HepG2 (cell line): Measurements from ENCODE around the gene C12orf60. TPM values are rescaled to one million over a fixed set of nuclear protein-coding genes. Genes with fewer than 3 reads are reported as not detected.
A peak's percentile ranks its signal among the peaks of the same experiment; 100 is the strongest.

ENCODE experiments used
- AGO1 ChIP-seq: fragments of 200-400 bp; formaldehyde crosslinking; IDR thresholded peaks from 2 replicates; pipeline ENCODE4 v1.6.1; 2017; ENCODE audit warnings: mild to moderate bottlenecking, low read depth, low read length, moderate library complexity; ENCODE audit not compliant: poor library complexity, severe bottlenecking
- CHD2 ChIP-seq: IDR thresholded peaks from 2 replicates; pipeline ENCODE4 v1.6.1; 2011; ENCODE audit warnings: low read depth, low read length, improper control_type of control experiment
- GTF3A ChIP-seq: sonication (generic); formaldehyde crosslinking; conservative IDR thresholded peaks from 2 replicates; pipeline ENCODE4 v1.4.0; 2020; ENCODE audit warnings: mild to moderate bottlenecking, missing genetic modification reagents
- HHEX ChIP-seq: IDR thresholded peaks from 2 replicates; pipeline ENCODE4 v1.6.1; 2016; ENCODE audit warnings: control low read depth
- HOXA7 ChIP-seq: sonication (generic); formaldehyde crosslinking; IDR thresholded peaks from 2 replicates; pipeline ENCODE4 v1.8.1; 2022; ENCODE audit warnings: mild to moderate bottlenecking, missing genetic modification reagents, moderate library complexity
- JDP2 ChIP-seq: sonication (generic); formaldehyde crosslinking; IDR thresholded peaks from 2 replicates; pipeline ENCODE4 v1.8.1; 2022; ENCODE audit warnings: missing genetic modification reagents, borderline replicate concordance
- MTF1 ChIP-seq: sonication (generic); formaldehyde crosslinking; IDR thresholded peaks from 2 replicates; pipeline ENCODE4 v1.5.0; 2020; ENCODE audit warnings: missing genetic modification reagents
- NCOR1 ChIP-seq: fragments of 200-600 bp; sonication (generic); IDR thresholded peaks from 2 replicates; pipeline ENCODE4 v1.7.0; 2017; ENCODE audit warnings: antibody characterized with exemption, low read length, borderline replicate concordance
- NFRKB ChIP-seq: fragments of 450-650 bp; IDR thresholded peaks from 2 replicates; pipeline ENCODE4 v1.6.1; 2017
- PHB2 ChIP-seq: fragments of 450-650 bp; IDR thresholded peaks from 2 replicates; pipeline ENCODE4 v1.6.1; 2018; ENCODE audit not compliant: partially characterized antibody
- RAD21 ChIP-seq: fragments of 450-650 bp; formaldehyde crosslinking; IDR thresholded peaks from 2 replicates; pipeline ENCODE4 v1.5.0; 2020; ENCODE audit warnings: mild to moderate bottlenecking
- YEATS4 ChIP-seq: sonication (generic); formaldehyde crosslinking; IDR thresholded peaks from 2 replicates; pipeline ENCODE4 v1.4.0; 2020; ENCODE audit warnings: missing genetic modification reagents, borderline replicate concordance
- ZNF205 ChIP-seq: IDR thresholded peaks from 2 replicates; pipeline ENCODE4 v1.6.1; 2018; ENCODE audit warnings: missing biosample characterization, missing genetic modification reagents
- ZNF292 ChIP-seq: sonication (generic); formaldehyde crosslinking; IDR thresholded peaks from 2 replicates; pipeline ENCODE4 v1.8.1; 2022; ENCODE audit warnings: mild to moderate bottlenecking, low read depth, missing genetic modification reagents, borderline replicate concordance
- ZNF30 ChIP-seq: sonication (generic); formaldehyde crosslinking; IDR thresholded peaks from 2 replicates; pipeline ENCODE4 v1.5.0; 2020; ENCODE audit warnings: mild to moderate bottlenecking, missing genetic modification reagents
- ZNF33A ChIP-seq: sonication (generic); formaldehyde crosslinking; IDR thresholded peaks from 2 replicates; pipeline ENCODE4 v1.5.1; 2020; ENCODE audit warnings: missing genetic modification reagents, mild to moderate bottlenecking, moderate library complexity, borderline replicate concordance
- ZNF605 ChIP-seq: sonication (generic); formaldehyde crosslinking; IDR thresholded peaks from 2 replicates; pipeline ENCODE4 v1.8.0; 2022; ENCODE audit warnings: mild to moderate bottlenecking, missing genetic modification reagents
- ZNF614 ChIP-seq: IDR thresholded peaks from 2 replicates; pipeline ENCODE4 v1.6.1; 2018; ENCODE audit warnings: missing biosample characterization, missing genetic modification reagents, inconsistent platforms, borderline replicate concordance
- ZNF883 ChIP-seq: sonication (generic); formaldehyde crosslinking; IDR thresholded peaks from 2 replicates; pipeline ENCODE4 v1.5.1; 2020; ENCODE audit warnings: mild to moderate bottlenecking, missing genetic modification reagents; ENCODE audit errors: not compliant biosample characterization
- polyA plus RNA-seq, 8 experiments: library from polyadenylated mRNA; depleted of rRNA in 3 of 8; stranded (reverse) in 7 of 8; unstranded in 1 of 8; fragments of >200 nt; fragmentation: Illumina TruSeq in 4 of 8; extraction: Trizol in 4 of 8; gene quantifications; 2 replicates each; pipeline versions ENCODE4 v1.2.1 to v1.2.3, GENCODE V29; 2011 to 2016; ENCODE audit warnings: low read depth in 4 of 8, missing spikeins in 1 of 8, mixed read lengths in 1 of 8; ENCODE audit not compliant: insufficient read depth in 1 of 8
- total RNA-seq, 5 experiments: library from RNA; depleted of rRNA; stranded (reverse); fragments of >200 nt; fragmentation: Illumina TruSeq; extraction: Trizol; gene quantifications; 2 replicates each; pipeline ENCODE4 v1.2.3, GENCODE V29; 2016; ENCODE audit warnings: low read depth in 1 of 5
- TF ChIP-seq, protein P1 (sequence below): sonication (generic); formaldehyde crosslinking; IDR thresholded peaks from 2 replicates; pipeline ENCODE4 v1.4.0; 2020; ENCODE audit warnings: missing genetic modification reagents, mild to moderate bottlenecking, borderline replicate concordance
- TF ChIP-seq, protein P2 (sequence below): sonication (generic); formaldehyde crosslinking; IDR thresholded peaks from 2 replicates; pipeline ENCODE4 v1.9.0; 2022; ENCODE audit warnings: missing genetic modification reagents, mild to moderate bottlenecking, borderline replicate concordance
- TF ChIP-seq, protein P3 (sequence below): sonication (generic); formaldehyde crosslinking; IDR thresholded peaks from 2 replicates; pipeline ENCODE4 v1.4.0; 2020; ENCODE audit warnings: missing genetic modification reagents

The C12orf60 gene
- total and polyA plus RNA-seq, 2 of the 13 experiments (the other 11 are each of a cell fraction or from before 2014, with no cell fraction given), result 0.55 to 1.4 TPM

DNA sequence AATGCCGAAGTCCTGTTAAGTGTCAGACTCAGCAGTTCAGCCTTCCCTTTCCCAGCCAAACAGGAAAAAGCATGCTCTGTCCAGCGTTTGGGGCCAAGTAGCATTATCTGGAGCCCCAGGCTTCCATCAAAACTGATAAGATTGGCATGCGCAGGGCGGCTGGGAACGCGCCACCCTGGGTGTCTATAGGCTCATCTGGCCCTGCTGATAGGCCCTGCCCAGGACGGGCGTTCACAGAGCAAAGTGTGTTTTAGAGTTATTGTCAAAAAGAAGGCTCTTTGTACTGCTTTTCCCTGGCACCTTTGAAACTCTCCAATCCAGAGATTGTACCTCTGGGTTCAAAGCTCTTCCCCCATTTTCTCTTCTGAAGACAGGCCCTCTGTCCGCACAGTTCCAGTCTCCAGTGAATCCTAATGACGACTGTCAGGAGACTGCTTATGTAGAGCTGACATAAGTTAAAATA lies 40.0 kb downstream of the C12orf60 start, which contains the start of gene ART4 (continued):
- TF ChIP-seq, protein P1, sequence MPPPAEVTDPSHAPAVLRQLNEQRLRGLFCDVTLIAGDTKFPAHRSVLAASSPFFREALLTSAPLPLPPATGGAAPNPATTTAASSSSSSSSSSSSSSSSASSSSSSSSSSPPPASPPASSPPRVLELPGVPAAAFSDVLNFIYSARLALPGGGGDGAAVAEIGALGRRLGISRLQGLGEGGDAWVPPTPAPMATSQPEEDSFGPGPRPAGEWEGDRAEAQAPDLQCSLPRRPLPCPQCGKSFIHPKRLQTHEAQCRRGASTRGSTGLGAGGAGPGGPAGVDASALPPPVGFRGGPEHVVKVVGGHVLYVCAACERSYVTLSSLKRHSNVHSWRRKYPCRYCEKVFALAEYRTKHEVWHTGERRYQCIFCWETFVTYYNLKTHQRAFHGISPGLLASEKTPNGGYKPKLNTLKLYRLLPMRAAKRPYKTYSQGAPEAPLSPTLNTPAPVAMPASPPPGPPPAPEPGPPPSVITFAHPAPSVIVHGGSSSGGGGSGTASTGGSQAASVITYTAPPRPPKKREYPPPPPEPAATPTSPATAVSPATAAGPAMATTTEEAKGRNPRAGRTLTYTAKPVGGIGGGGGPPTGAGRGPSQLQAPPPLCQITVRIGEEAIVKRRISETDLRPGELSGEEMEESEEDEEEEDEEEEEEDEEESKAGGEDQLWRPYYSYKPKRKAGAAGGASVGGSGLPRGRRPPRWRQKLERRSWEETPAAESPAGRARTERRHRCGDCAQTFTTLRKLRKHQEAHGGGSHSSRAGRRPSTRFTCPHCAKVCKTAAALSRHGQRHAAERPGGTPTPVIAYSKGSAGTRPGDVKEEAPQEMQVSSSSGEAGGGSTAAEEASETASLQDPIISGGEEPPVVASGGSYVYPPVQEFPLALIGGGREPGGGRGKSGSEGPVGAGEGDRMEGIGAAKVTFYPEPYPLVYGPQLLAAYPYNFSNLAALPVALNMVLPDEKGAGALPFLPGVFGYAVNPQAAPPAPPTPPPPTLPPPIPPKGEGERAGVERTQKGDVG (CRISPR knock-in tag), result no peak
- TF ChIP-seq JDP2 (CRISPR knock-in tag) (no peak), ZNF614 (CRISPR knock-in tag) (no peak), HHEX (CRISPR knock-in tag) (no peak), ZNF605 (CRISPR knock-in tag) (no peak), PHB2 (no peak), ZNF205 (CRISPR knock-in tag) (no peak), NCOR1 (no peak), ZNF30 (no peak), AGO1 (no peak), ZNF33A (no peak), YEATS4 (CRISPR knock-in tag) (no peak), HOXA7 (CRISPR knock-in tag) (no peak), RAD21 (no peak), NFRKB (no peak), ZNF883 (CRISPR knock-in tag) (no peak), GTF3A (no peak), CHD2 (no peak), ZNF292 (CRISPR knock-in tag) (no peak; the same call in 1 of the 2 replicates), MTF1 (CRISPR knock-in tag) (no peak)
- TF ChIP-seq, protein P2, sequence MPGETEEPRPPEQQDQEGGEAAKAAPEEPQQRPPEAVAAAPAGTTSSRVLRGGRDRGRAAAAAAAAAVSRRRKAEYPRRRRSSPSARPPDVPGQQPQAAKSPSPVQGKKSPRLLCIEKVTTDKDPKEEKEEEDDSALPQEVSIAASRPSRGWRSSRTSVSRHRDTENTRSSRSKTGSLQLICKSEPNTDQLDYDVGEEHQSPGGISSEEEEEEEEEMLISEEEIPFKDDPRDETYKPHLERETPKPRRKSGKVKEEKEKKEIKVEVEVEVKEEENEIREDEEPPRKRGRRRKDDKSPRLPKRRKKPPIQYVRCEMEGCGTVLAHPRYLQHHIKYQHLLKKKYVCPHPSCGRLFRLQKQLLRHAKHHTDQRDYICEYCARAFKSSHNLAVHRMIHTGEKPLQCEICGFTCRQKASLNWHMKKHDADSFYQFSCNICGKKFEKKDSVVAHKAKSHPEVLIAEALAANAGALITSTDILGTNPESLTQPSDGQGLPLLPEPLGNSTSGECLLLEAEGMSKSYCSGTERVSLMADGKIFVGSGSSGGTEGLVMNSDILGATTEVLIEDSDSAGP (CRISPR knock-in tag), result peak; percentile 28; the same call in 1 of the 2 replicates
- TF ChIP-seq, protein P3, sequence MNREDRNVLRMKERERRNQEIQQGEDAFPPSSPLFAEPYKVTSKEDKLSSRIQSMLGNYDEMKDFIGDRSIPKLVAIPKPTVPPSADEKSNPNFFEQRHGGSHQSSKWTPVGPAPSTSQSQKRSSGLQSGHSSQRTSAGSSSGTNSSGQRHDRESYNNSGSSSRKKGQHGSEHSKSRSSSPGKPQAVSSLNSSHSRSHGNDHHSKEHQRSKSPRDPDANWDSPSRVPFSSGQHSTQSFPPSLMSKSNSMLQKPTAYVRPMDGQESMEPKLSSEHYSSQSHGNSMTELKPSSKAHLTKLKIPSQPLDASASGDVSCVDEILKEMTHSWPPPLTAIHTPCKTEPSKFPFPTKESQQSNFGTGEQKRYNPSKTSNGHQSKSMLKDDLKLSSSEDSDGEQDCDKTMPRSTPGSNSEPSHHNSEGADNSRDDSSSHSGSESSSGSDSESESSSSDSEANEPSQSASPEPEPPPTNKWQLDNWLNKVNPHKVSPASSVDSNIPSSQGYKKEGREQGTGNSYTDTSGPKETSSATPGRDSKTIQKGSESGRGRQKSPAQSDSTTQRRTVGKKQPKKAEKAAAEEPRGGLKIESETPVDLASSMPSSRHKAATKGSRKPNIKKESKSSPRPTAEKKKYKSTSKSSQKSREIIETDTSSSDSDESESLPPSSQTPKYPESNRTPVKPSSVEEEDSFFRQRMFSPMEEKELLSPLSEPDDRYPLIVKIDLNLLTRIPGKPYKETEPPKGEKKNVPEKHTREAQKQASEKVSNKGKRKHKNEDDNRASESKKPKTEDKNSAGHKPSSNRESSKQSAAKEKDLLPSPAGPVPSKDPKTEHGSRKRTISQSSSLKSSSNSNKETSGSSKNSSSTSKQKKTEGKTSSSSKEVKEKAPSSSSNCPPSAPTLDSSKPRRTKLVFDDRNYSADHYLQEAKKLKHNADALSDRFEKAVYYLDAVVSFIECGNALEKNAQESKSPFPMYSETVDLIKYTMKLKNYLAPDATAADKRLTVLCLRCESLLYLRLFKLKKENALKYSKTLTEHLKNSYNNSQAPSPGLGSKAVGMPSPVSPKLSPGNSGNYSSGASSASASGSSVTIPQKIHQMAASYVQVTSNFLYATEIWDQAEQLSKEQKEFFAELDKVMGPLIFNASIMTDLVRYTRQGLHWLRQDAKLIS, result no peak
